ENCODE results near the gene IREB2. TPM values are rescaled to one million over a fixed set of nuclear protein-coding genes. Genes with fewer than 3 reads are reported as not detected.

Gene IREB2
- total RNA-seq, 1 donor from 2014 or later, result 23.5 TPM

DNA sequence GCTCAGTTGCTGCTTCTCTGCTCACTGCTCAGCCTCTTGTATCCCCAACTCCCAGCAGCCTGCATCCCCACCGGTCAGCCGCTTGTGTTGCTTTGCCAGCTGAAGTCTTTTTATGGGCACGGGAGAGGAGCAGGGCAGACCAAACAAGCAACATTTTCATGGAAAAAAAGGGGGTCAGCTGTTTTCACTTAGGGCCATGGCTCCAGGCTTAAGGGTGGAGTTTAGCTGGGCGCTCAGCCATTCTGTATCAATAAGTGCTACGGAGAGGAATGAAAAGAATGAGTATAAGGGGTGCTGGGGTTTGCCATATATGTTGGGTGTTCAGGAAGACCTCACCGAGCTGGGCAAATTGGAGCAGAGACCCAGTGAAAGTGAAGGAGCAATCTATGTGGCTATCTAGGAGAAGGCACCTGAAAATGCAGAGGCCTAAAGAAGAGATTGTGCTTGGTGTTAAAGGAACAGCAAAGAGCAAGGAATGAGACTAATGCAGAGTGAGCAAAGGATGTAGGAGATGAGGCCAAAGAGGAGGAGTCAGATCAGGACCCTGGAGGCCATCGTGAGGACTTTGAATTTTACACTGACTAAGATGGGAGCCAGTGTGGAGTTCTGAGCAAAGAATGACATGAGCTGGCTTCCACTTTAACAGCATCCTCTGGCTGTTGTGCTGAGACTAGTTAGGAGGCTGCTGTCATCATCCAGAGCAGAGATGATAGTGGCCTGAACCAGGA lies 16.6 kb upstream of the IREB2 start:
- H3K27me3 ChIP-seq (ENCODE audit: control insufficient read depth, insufficient read depth, low read length), result peaks cover 9% of the 10 kb centered on the region
- no peak for DNase-seq (ENCODE audit: low read depth)
- TF ChIP-seq, protein P1, sequence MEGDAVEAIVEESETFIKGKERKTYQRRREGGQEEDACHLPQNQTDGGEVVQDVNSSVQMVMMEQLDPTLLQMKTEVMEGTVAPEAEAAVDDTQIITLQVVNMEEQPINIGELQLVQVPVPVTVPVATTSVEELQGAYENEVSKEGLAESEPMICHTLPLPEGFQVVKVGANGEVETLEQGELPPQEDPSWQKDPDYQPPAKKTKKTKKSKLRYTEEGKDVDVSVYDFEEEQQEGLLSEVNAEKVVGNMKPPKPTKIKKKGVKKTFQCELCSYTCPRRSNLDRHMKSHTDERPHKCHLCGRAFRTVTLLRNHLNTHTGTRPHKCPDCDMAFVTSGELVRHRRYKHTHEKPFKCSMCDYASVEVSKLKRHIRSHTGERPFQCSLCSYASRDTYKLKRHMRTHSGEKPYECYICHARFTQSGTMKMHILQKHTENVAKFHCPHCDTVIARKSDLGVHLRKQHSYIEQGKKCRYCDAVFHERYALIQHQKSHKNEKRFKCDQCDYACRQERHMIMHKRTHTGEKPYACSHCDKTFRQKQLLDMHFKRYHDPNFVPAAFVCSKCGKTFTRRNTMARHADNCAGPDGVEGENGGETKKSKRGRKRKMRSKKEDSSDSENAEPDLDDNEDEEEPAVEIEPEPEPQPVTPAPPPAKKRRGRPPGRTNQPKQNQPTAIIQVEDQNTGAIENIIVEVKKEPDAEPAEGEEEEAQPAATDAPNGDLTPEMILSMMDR (IDR thresholded peaks at IDR 0.05; ENCODE audit: insufficient read depth, low read length, poor library complexity, severe bottlenecking), result no peak
- H3K4me3 ChIP-seq (ENCODE audit: low read depth, low read length), result no peak overlapping the region
- H3K36me3 ChIP-seq (ENCODE audit: control insufficient read depth, insufficient read depth, low read length), result no peaks in the 10 kb centered on the region

DNA sequence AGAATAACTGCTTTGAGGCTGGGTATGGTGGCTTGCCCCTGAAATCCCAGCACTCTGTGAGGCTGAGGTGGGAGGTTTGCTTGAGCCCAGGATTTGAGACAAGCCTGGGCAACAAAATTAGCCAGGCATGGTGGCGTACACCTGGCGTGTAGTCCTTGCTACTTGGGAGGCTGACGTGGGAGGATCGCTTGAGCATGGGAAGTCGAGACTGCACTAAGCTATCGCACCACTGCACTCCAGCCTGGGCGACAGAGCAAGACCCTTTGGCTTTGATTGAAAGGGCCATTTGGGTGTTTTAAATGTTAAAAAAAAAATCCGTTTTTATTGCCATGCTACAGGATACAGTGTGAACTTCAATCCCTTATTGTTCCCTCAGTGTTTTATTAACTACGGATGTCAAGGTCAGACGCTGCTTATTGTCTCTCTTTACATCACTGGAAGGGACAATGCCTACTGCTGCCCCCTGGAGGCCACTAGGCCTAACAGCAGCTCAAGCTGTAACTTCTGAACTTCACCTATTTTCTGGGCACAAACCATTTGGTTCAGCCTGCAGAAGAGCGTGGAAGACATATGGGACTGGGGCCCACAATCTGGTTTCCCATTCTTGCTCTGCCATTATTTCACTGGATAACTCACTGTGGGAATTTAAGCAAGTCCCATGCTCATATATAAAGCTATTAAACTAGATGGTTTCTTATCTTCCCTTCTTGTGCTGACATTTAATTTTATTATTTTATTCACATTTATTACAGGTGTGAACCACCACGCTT lies 15.3 kb upstream of the IREB2 start:
- TF ChIP-seq, protein P1 (IDR thresholded peaks at IDR 0.05; ENCODE audit: insufficient read depth, low read length, poor library complexity, severe bottlenecking), result peak; percentile 97
- H3K36me3 ChIP-seq (ENCODE audit: control insufficient read depth, insufficient read depth, low read length), result no peaks in the 10 kb centered on the region
- H3K27me3 ChIP-seq (ENCODE audit: control insufficient read depth, insufficient read depth, low read length), result peaks cover 6% of the 10 kb centered on the region
- peak; percentile 14 for DNase-seq (ENCODE audit: low read depth)
- H3K4me3 ChIP-seq (ENCODE audit: low read depth, low read length), result no peak overlapping the region

DNA sequence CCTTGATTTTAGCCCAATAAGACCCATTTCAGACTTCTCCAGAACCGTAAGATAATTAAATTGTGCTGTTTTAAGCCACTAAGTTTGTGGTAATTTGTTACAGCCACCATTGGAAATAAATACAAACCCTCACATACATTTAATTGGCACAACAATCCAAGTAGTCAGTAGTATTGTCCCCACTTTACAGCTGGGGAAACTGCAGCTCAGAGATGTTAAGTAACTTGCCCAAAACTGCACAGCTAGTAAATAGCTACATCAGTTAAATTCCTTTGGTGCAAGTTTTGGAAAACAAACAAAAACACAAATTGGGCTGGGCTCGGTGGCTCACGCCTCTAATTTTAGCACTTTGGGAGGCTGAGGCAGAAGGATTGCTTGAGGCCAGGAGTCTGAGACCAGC lies 13.3 kb upstream of the IREB2 start:
- Histone ChIP-seq H3K4me3 (ENCODE audit: low read depth, low read length) (no peak overlapping the region), H3K36me3 (ENCODE audit: control insufficient read depth, insufficient read depth, low read length) (no peaks in the 10 kb centered on the region), H3K27me3 (ENCODE audit: control insufficient read depth, insufficient read depth, low read length) (peaks cover 6% of the 10 kb centered on the region)
- TF ChIP-seq, protein P1 (IDR thresholded peaks at IDR 0.05; ENCODE audit: insufficient read depth, low read length, poor library complexity, severe bottlenecking), result no peak
- no peak for DNase-seq (ENCODE audit: low read depth)

DNA sequence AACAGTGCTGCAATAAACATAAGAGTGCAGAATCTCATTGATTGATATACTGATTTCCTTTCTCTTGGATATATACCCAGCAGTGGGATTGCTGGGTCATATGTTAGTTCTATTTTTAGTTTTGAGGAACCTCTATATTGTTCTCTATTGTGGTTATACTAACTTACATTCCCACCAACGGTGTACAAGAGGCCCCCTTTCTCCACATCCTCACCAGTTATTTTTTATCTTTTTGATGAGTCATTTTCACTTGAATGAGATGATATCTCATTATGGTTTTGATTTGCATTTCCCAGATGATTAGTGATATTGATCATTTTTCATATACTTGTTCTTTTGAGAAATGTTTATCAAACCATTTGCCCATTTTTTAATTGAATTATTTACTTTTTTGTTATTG lies 12.4 kb upstream of the IREB2 start:
- DNase-seq (ENCODE audit: low read depth), result no peak
- TF ChIP-seq, protein P1 (IDR thresholded peaks at IDR 0.05; ENCODE audit: insufficient read depth, low read length, poor library complexity, severe bottlenecking), result no peak
- Histone ChIP-seq H3K36me3 (ENCODE audit: control insufficient read depth, insufficient read depth, low read length) (no peaks in the 10 kb centered on the region), H3K27me3 (ENCODE audit: control insufficient read depth, insufficient read depth, low read length) (peaks cover 6% of the 10 kb centered on the region), H3K4me3 (ENCODE audit: low read depth, low read length) (no peak overlapping the region)

DNA sequence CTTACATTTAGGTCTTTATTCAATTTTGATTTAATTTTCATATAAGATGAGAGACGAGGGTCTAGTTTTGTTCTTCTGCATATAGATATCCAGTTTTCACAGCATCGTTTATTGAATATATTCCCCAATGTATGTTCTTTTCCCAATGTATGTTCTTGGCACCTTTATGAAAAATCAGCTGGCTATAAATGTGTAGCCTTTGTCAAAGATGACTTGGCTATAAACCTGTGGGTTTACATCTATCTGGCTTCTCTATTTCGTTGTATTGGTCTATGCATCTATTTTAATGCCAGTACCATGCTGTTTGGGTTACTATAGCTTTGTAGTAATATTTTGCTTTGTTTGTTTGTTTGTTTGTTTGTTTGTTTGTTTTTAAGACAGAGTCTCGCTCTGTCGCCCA lies 11.7 kb upstream of the IREB2 start:
- Histone ChIP-seq H3K27me3 (ENCODE audit: control insufficient read depth, insufficient read depth, low read length) (peaks cover 6% of the 10 kb centered on the region), H3K36me3 (ENCODE audit: control insufficient read depth, insufficient read depth, low read length) (no peaks in the 10 kb centered on the region), H3K4me3 (ENCODE audit: low read depth, low read length) (no peak overlapping the region)
- no peak for DNase-seq (ENCODE audit: low read depth)
- TF ChIP-seq, protein P1 (IDR thresholded peaks at IDR 0.05; ENCODE audit: insufficient read depth, low read length, poor library complexity, severe bottlenecking), result no peak

Data from kidney epithelial cell (primary cell).